Mammary epithelial cell (primary cell): ENCODE data around the gene BTN2A1.

Source experiments
- EZH2 ChIP-seq: IDR thresholded peaks from 2 replicates; pipeline ENCODE4 v1.6.1; 2012; ENCODE audit warnings: low read length, inconsistent platforms, borderline replicate concordance
- TF ChIP-seq, protein P1 (sequence below), 2 donors: IDR thresholded peaks in 1 of 2; conservative IDR thresholded peaks in 1 of 2; 2 replicates each; pipeline ENCODE4 v1.5.1; 2011 to 2012; ENCODE audit warnings: inconsistent platforms in 2 of 2, low read length in 2 of 2, mild to moderate bottlenecking in 2 of 2, control low read depth in 1 of 2, low read depth in 1 of 2; ENCODE audit not compliant: insufficient read depth in 1 of 2; ENCODE audit errors: extremely low read depth in 1 of 2

GRCh38 chr6:26464416-26465131, 6.8 kb downstream of the BTN2A1 start:
- TF ChIP-seq, protein P1, sequence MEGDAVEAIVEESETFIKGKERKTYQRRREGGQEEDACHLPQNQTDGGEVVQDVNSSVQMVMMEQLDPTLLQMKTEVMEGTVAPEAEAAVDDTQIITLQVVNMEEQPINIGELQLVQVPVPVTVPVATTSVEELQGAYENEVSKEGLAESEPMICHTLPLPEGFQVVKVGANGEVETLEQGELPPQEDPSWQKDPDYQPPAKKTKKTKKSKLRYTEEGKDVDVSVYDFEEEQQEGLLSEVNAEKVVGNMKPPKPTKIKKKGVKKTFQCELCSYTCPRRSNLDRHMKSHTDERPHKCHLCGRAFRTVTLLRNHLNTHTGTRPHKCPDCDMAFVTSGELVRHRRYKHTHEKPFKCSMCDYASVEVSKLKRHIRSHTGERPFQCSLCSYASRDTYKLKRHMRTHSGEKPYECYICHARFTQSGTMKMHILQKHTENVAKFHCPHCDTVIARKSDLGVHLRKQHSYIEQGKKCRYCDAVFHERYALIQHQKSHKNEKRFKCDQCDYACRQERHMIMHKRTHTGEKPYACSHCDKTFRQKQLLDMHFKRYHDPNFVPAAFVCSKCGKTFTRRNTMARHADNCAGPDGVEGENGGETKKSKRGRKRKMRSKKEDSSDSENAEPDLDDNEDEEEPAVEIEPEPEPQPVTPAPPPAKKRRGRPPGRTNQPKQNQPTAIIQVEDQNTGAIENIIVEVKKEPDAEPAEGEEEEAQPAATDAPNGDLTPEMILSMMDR (conservative IDR thresholded peaks at IDR 0.05 in 1 of 2, IDR thresholded peaks at IDR 0.05 in 1 of 2; ENCODE audit: extremely low read depth in 1 of 2, insufficient read depth in 1 of 2, low read depth in 1 of 2, low read length in 2 of 2) = no peak
- no peak for TF ChIP-seq EZH2
